Cerebellar nuclear complex (tissue), 1 donor: ENCODE data around the gene NFIX.
A peak's percentile ranks its signal among the peaks of the same experiment; 100 is the strongest.

ENCODE experiments used
- DNase-seq, 2 experiments: peaks; one replicate each; lab custom pipeline; 2025; lab: John Stamatoyannopoulos, UW

The NFIX gene

DNA sequence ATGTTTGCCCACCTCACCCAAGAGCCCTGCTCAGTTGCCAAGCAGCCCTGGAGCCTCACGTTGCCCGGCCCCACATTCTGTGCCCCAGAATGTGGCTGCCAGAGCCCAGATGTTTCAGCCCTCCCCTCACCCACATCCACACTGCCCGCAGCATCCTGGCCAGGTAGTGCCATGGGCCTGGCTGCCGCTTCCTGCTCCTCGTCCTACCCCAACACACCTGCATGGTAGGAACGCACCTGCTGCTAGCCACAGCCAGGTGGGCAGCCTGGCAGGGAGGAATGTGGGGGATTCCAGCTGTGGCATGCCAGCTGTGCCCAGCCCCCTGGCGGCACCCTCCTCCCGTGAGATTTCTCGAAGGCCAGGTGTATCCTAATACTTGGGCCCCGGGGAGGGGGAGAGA is 7.5 kb upstream of the NFIX start:
- DNase-seq = no peak

DNA sequence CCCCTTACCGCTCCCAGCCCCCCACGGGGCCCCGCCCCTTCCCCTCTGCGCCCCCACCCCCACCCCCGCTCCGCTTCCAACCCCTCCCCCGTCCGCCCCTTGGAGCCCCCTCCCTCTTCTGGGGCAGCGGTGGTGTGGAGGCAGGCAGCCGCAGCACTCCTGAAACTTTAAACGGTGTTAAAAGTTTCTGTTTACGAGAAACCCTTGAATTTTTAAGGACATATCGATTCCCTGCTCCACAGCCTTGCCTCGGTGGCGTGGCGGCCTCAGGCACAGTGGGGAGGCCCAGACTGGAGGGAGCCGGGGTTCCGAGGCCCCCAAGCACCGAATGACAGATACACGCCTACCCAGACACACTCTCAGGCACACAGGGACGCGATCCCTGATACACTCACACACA is 4.8 kb upstream of the NFIX start:
- no peak for DNase-seq

- DNase-seq = no peak
These were observed 4.4 kb upstream of the NFIX start for GRCh38 chr19:12990853-12991252.

- no peak for DNase-seq
These were observed 4.0 kb upstream of the NFIX start for GRCh38 chr19:12991296-12991695.

GRCh38 chr19:12992729-12993128 is 2.5 kb upstream of the NFIX start:
- no peak for DNase-seq

GRCh38 chr19:12993562-12993961 is 1.7 kb upstream of the NFIX start:
- DNase-seq = no peak

DNA sequence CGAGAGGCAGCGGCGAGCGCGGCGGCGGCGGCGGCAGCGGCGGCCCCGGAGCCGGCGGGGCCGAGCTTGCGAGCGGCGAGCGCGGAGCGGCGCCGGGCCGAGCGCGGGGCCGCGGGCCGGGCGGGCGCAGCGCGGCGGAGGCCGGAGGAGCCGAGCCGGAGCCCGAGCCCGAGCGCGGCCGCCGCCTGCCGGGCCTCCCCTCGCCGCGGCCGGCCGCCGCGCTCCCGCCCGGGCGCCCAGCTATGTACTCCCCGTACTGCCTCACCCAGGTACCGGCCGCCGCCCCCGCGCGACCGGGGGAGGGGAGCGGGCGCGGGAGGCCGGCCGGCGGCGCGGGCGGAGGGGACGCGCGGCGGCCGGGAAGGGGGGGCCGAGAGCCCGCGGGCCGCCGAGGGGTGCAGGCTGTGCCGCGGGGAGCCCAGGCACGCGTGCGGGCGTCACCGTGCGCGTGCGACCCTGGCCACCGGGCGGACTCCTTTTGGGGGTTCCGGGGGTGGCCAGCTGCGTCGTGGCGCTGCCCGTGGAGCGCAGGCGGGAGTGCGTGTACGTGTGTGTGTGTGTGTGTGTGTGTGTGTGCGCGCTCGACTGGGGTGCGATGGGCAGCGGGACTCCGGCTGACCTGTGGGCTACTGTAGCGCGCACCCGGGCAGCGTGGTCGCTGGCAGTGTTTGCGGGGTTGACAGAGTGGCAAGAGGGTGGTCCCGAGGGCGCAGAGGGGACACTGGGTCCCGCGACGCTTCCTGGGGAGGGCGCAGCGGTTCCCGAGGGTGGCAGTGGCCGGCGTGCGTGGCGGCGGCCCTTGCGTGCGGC is 526 bp downstream of the NFIX start:
- DNase-seq = no peak

DNA sequence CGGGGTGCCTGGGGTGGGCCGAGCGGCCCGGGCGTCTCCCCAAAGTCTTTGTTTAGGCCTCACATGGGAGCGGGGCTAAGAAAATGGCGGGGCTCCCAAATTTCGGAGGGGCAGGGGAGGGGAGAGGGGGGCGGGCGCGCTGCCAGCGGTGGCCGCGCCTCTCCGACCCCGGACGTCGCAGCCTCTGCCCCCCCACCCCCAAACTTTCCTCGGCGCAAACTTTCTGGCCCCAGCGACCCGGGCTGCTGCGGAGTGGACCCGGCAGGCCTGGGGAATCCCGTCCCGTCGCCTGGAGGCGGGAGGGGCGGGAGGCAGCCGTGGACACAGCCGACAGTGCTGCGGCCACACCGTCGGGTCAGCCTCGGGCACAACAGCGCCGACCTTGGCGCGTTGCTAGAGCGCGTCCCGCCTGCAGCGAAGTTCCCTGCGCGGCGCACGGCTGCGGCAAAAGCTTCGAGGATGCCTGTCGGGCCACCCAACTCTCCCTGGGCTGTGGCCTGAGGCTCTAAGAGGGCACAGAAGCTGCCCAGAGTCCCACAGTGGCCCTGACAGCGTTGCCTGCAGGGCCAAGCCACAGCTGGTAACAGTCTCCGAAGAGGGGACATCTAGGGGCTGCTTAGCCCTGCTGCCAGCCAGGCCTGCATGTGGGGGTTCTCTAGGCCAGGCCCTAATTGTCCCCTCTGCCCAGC is 1.3 kb downstream of the NFIX start:
- no peak for DNase-seq

DNA sequence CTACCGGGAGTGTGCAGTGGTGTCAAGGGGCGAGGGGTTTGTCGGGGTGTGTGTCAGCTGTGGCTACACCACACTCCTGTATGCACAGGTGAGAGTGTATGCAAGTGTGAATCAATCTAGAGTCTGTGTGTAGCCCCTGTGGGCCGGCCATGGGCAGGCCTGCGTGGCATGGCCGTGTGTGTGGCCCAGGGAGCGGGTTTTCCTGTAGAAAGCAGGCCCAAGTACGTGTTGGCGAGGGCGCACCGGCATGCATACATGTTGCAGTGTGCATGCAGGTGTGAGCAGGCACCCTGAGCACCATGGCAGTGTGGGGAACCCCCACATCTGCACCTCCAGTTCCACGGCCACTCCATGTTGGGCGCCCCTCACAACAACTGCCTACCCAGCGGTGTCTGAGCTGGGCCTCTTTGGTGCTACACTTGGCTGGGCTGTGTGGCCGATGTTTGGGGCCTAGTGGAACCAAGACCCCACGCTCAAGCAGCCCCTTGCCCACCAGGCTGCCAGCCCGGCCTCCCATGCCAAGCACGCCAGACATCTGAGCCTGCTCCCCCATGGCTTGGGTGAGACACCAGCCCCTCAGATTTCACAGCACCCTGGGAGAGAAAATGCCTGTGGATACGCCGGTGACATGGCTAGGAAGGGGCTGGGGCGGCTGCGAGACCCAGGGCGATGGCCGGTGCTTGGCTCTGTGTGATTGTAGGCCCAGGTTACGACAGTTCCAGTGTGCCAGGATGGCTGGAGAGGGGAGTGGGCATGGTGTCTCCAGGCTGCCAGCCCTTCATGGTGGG is 2.1 kb downstream of the NFIX start:
- no peak for DNase-seq

DNA sequence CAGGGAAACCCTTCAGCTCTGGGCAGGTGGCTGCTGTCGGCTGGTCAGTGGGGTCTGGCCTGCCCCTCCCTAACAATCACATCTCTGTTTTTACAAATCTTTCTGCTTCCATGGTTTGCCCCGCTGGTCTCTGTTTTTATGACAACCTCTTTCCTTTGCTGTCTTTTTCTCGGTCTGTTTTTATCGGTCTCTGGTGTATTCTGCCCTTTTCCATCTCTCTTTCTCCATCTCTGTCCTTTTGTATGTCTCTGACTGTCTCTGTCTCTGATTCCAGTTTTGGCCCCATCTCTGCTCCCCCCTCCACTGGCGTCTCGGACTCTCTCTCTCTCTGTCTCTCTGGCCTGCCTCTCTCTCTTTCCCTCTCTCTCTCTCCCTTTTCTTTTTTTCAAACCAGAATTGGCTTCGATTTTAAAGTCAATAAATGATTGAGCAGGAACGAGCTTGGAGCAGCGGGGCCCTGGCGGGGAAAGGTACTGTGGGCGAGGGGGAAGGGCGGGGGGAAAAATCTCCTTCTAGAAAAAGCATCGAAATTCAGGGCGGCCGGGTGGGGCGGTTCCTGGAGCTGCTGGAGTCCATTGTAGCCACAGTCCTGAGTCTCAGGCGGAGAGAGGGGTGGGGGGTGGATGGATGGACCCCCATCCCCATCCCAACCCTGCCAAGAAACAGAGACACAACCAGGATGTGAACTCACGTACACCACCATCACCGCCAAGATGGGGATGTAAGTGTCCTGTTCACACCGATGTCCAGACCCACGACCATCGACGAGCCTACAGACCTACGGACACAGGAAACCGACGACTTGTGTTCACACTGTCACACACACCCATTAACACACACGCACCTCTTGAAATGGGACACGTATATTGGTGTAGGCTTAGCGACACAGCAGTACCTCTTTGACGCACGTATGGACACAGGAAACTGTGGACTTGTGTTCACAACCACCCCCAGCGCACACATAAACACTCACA is 3.0 kb downstream of the NFIX start:
- no peak for DNase-seq

- DNase-seq = no peak
These were observed 5.9 kb downstream of the NFIX start for GRCh38 chr19:13001166-13001501.

DNA sequence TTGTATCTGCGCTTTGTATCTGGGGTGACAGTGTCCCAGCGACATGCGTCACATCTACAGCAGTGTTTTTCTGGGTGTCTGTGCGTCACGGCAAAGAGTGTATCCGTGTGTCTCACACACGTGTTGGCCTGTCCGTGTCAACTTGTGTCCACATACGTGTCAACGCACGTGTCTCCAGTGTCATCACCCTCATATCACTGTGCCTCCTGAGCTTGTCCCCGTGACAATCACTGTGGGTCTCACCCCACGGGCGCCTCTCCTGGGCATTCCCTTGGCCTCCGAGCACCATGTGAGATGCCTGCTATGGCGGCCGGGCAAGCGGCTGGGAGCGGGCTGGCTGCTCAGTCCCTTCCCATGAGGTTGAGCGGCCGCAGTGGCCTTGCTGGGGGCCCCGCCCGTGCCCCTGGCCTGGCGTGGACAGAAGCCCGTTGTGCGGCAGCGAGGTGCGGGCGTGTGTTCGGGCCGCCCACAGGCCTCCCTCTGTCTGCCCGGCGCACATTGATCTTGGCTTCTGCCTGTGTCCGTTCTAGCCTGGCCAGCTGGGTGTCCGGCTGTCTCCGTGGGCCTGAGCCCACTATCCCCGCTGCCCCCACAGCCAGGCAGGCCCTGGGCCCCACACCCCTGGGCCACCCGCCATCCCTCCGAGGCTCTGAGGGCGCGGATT is 6.4 kb downstream of the NFIX start:
- DNase-seq = no peak

DNA sequence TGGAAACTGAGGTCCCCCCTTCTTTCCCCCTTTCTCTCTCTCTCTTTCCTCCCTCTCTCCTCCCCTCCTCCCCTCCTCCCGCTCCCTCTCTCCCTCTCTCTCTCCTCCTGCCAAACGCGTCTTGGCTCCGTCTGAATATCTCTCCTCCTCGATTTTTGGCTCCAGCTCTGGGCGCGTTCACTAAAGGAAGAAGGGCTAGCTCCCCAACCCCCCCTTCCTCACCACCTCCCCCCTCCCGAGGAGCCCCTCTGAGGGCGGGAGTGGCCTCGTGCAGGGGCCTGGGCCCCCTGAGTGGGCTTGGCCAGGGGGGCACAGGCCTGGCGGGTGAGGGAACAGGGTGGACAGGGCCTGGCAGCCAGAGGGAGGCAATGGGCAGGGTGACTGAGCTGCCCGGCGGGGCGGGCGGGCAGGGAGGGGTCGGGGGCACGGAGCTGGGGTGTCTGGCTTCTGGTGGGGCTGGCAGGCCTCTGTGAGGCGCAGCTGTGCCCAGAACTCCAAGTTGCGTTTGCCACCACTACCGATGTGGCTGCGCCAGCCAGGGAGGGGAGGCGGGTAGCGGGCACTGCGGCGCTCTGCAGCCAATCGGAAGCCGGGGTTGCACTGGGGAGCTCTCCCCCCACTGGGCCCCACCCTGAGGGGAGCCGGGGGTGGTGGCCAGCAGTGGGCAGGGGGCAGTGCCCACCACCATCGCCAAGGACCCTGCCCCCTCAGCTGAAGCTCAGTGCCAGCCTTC is 7.1 kb downstream of the NFIX start:
- DNase-seq = peak; percentile 37 to 56

GRCh38 chr19:13003081-13003480 is 7.8 kb downstream of the NFIX start:
- no peak for DNase-seq

- DNase-seq = no peak
These were observed 9.0 kb downstream of the NFIX start for GRCh38 chr19:13004273-13004672.

DNA sequence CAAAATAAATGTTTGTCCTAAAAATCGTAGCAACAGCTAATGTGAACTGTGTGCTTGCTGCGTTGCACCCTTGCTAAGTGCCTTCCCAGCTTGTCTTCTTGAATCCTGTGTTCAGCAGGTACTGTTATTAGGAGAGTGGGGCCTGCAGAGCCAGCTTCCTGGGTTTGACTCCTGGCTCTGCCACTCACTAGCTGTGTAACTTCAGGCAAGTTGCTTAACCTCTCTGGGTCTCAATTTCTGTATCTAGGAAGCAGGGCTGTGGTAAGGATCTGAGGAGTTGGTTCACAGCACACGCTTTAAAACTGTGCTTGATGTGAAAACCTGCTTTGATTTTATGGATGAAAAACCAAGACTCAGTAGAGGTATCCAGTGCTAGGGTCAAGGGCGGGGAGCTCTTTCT is 10.0 kb downstream of the NFIX start:
- DNase-seq = no peak

DNA sequence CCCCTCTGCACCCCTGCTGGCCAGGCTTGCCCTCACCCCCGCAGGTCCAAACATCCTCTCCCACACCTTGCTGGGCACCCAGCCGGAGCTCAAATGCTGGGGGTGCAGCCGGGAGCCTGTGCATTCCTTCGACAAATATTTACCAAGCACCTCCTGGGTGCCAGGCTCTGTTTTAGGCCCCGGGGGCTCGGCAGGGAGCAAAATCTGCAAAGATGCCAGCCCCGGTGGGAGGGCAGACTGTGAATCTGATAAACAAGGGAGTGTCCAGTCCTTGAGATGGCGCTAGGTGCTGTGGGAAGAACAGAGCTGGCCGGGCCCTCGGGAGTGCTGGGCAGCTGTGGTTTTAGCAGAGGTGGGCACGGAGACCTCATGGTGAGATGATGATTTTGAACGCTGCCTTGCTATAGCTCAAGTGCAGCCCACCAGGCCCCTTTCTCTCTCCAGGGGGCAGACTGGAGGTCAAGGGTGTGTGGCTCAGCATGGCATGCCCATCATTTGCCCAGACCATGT is 10.6 kb downstream of the NFIX start:
- DNase-seq = no peak

- DNase-seq = no peak
These were observed 11.4 kb downstream of the NFIX start for GRCh38 chr19:13006431-13007281.

GRCh38 chr19:13007292-13008045 is 12.2 kb downstream of the NFIX start:
- no peak for DNase-seq
